H1 (cell line): ENCODE measurements around the gene HACD1. TPM values are rescaled to one million over a fixed set of nuclear protein-coding genes. Genes with fewer than 3 reads are reported as not detected.

ENCODE experiments used
- CBX5 ChIP-seq: fragments of 300-800, 300-1000 bp; sonication (generic); IDR thresholded peaks from 2 replicates; pipeline ENCODE4 v1.7.1; 2016; ENCODE audit warnings: antibody characterized with exemption, low read length, low read depth
- CHD7 ChIP-seq: fragments of 300-600 bp; sonication (generic); IDR thresholded peaks from 2 replicates; pipeline ENCODE4 v1.7.1; 2012; ENCODE audit warnings: low read length, moderate library complexity, mild to moderate bottlenecking, inconsistent platforms; ENCODE audit not compliant: insufficient replicate concordance
- JUN ChIP-seq: IDR thresholded peaks from 2 replicates; pipeline ENCODE4 v1.6.1; 2011; ENCODE audit warnings: low read depth, mild to moderate bottlenecking, improper control_type of control experiment, low read length
- MAX ChIP-seq: IDR thresholded peaks from 2 replicates; pipeline ENCODE4 v1.6.1; 2012; ENCODE audit warnings: inconsistent platforms
- RBBP5 ChIP-seq: IDR thresholded peaks from 2 replicates; pipeline ENCODE4 v1.7.1; 2012; ENCODE audit warnings: low read depth, mild to moderate bottlenecking, inconsistent platforms, low read length, moderate library complexity, borderline replicate concordance
- SAP30 ChIP-seq: fragments of 300-600 bp; sonication (generic); IDR thresholded peaks from 2 replicates; pipeline ENCODE4 v1.7.1; 2012; ENCODE audit warnings: low read length, moderate library complexity, mild to moderate bottlenecking, inconsistent platforms; ENCODE audit not compliant: insufficient read depth, insufficient replicate concordance
- SIN3A ChIP-seq, 2 experiments: IDR thresholded peaks in 1 of 2; conservative IDR thresholded peaks in 1 of 2; 2 replicates each; pipeline ENCODE4 v1.6.1; 2011 to 2012; ENCODE audit warnings: low read length in 2 of 2, improper control_type of control experiment in 1 of 2, low read depth in 1 of 2, mild to moderate bottlenecking in 1 of 2
- ZNF274 ChIP-seq: IDR thresholded peaks from 2 replicates; pipeline ENCODE4 v1.7.0; 2012; ENCODE audit warnings: low read length, borderline replicate concordance; ENCODE audit errors: extremely low read depth
- polyA plus RNA-seq, 7 experiments: library from polyadenylated mRNA; depleted of rRNA in 3 of 7; stranded (reverse) in 5 of 7; unstranded in 2 of 7; fragments of >200 nt in 5 of 7; fragments of 200-250 nt in 2 of 7; gene quantifications; 1 replicate in 5 of 7; 2 replicates in 1 of 7; 4 replicates in 1 of 7; pipeline versions ENCODE4 v1.2.1 to v1.2.3, GENCODE V29; 2011 to 2013; ENCODE audit warnings: missing spikeins in 2 of 7, mixed read lengths in 2 of 7
- total RNA-seq: library from RNA; stranded (reverse); fragmentation: NEBNext Ultra II Directional; extraction: Animal tissue kit (Norgen Biotek cat#: 25700); gene quantifications from 2 replicates; pipeline ENCODE4 v1.2.1, GENCODE V29; 2021

The HACD1 gene
- total and polyA plus RNA-seq, 2 of the 8 experiments (the other 6 are each of a cell fraction or from before 2014, with no cell fraction given), result 18.7 to 30.8 TPM

- TF ChIP-seq CHD7, result no peak
- TF ChIP-seq ZNF274, result no peak
- no peak for TF ChIP-seq SIN3A (conservative IDR thresholded peaks at IDR 0.05 in 1 of 2, IDR thresholded peaks at IDR 0.05 in 1 of 2; ENCODE audit: low read depth in 1 of 2, low read length in 2 of 2)
- no peak for TF ChIP-seq MAX
- TF ChIP-seq JUN, result no peak
- TF ChIP-seq SAP30, result no peak
- TF ChIP-seq CBX5, result no peak
- no peak for TF ChIP-seq RBBP5
Observed at GRCh38 chr10:17659365-17659764, 42.2 kb upstream of the HACD1 start (continued).
